Stimulated activated CD4-positive, alpha-beta T cell treated with anti-CD3 and anti-CD28 coated beads, Interleukin-15, amount 100 ng/mL, for 24 hours (primary cell): ENCODE data around the gene SCFD2.
A peak's percentile ranks its signal among the peaks of the same experiment; 100 is the strongest.

Source experiments
- DNase-seq: peaks from one replicate; pipeline ENCODE4 v3.0.0-alpha.2; 2020

SCFD2 gene

DNA sequence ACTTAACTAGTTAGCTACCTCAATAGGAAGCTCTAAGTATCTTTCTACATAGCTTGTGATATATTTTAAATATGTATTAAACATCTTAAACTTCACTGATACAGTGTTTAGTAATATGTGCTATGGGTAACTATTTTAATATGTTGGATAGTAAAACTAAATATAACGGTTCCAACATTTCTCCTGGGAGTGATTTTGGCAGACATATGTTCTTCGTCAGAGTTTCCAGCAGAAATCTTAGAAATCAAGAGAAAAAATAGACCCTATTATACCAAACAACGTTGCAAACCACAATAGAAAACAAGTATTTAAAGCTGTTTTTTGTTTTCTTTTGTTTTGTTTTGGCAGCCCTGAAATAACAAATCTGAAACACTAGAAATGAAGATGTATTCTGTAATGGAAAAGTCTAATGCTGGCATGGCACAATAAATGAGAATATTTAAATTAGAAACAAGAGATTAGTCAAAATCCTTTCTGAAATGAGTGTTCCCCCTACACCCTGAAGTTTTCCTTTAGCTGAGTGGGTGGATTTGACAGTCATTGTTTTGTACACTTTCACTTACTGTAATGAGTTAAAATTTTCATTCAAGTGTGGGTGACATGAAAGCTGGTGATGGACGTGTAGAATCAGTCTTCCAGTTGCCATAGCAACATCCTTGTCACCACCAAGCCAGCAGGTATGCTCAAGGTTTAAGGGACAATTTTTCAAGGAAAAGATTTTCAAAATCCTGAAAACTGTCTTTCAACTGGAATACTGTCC, 233.5 kb downstream of the SCFD2 start:
- peak; percentile 27 for DNase-seq

- DNase-seq: no peak
Measured at GRCh38 chr4:53131562-53131925, 234.3 kb downstream of the SCFD2 start.

- peak; percentile 12 for DNase-seq
Measured at GRCh38 chr4:53130896-53131561, 234.8 kb downstream of the SCFD2 start.

- no peak for DNase-seq
Measured at GRCh38 chr4:53128706-53129357, 237.0 kb downstream of the SCFD2 start.

DNA sequence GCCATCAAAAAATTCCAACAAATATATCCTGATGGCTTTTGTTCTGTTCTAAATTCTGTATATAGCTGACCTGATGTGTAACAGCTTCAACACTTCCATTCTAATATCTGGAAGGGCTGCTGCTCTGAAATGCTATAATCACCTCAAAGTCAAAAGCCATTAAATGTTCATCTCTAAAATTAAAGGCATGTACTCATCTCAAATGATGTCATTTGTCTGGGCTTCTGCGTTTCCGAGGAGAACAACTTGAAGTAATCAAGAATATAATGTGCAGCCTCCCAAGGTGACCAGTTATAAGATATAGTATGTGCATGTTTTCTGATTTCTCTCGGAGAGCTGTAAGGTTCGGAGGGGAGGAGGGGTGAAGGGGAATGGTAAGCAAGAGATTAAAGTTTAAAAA, 237.6 kb downstream of the SCFD2 start:
- DNase-seq: no peak

DNA sequence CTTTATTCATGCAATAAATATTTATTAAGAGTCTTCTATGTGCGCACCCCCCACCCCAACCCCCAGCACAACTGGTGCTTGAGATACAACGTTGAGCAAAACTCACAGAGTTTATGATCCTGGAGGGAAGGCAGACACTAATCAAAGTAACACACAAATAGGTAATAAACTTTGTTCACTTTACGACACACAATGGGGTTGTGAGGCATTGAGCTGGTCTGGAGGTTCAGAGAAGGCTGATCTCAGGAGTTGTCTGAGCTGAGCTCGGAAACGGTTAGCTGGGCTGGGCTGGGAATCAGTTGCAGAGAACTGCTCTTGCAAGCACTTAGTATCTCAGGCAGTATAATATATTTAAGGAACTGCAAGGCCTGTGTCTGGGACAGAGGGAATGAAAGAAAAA, 238.5 kb downstream of the SCFD2 start:
- no peak for DNase-seq

DNA sequence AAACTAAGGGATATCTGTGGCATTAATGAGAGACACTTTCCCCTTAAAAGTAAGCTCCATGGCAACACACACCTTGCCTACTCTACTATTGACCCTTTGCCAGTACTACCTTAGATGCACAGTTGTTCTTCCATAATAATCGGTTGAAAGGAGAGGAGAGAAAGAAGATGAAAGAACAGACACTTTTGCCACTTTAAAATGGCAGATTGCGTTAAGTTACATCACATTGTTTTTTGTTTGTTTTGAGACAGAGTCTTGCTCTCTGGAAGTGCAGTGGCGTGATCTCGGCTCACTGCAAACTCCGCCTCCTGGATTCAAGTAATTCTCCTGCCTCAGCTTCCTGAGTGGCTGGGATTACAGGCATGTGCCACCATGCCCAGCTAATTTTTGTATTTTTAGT, 239.8 kb downstream of the SCFD2 start:
- DNase-seq: no peak

- DNase-seq: no peak
Measured at GRCh38 chr4:53123819-53124218, 242.0 kb downstream of the SCFD2 start.

DNA sequence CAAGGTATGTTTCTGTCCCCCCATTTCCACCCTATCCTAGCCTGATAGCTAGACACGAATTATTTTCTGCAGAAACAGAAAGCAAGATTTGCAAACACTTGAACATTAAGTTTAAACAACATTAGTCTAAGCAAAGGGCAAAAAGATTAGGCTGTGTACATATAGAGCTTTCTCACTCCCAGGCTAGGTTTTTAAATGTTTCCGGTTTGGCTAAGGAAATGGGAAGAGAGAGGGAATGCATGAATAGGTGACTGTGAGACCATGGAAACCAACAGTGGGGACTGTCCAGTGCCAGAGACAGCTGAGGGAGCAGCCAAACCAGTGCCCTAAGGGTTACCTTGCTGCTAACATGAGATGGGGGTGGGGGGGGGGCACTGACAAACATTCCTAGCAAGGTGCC, 242.7 kb downstream of the SCFD2 start:
- no peak for DNase-seq

DNA sequence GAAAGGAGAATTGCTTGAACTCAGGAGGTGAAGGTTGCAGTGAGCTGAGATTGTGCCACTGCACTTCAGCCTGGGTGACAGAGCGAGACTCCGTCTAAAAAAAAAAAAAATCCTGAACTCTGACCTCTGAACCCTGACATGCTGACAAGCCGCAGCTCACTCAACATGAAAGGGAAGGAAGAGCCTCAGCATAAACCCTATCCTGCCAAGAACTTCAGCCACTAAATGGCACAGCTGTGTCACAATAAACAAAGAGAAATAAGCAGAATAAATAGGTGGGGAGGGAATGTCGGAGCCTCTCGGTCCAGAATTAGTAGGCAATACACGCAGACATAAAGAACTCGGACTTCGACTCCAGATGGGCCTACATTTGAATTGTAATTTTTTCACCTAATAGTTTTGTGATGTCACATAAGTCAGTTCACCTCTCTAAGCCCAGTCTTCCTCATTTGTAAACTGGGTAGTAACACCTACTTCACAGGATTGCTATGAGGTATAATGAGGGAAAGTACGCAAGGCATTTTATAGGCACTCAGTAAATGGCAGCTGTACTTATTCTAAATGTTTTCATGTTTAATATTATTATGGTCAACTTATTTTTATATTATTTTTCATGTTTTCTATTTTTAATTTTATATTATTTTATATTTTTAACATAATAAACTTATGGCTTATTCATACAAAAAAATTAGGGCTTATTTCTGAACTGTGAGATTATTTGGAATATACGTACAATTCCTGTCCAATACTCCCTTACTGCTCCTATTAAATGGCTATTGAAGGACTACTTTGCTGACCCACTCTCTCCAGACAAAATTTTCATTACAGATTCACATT, 243.4 kb downstream of the SCFD2 start:
- no peak for DNase-seq

GRCh38 chr4:53121264-53121865, 244.5 kb downstream of the SCFD2 start:
- DNase-seq: no peak

DNA sequence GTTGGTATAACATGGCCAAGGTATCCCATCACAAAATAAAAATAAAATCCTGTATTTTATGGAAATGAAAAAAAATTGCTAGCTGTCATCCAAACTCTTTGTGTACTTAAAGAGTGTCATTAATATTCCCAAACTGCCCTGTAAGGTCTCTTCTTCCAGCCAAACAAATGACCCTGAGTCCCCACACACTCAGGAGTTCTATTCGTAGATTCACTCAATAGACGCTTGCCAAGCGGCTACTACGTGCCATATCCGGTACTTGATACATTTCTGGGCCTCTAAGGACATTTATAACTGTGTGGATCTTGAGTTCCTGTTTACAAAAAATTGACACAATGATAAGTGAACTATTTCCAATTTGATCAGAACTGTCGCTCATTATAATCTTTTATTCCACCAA, 245.1 kb downstream of the SCFD2 start:
- DNase-seq: no peak

GRCh38 chr4:53119680-53120079, 246.2 kb downstream of the SCFD2 start:
- no peak for DNase-seq

- DNase-seq: no peak
Measured at GRCh38 chr4:53118676-53119075, 247.2 kb downstream of the SCFD2 start.

GRCh38 chr4:53116954-53117353, 248.9 kb downstream of the SCFD2 start:
- DNase-seq: no peak

DNA sequence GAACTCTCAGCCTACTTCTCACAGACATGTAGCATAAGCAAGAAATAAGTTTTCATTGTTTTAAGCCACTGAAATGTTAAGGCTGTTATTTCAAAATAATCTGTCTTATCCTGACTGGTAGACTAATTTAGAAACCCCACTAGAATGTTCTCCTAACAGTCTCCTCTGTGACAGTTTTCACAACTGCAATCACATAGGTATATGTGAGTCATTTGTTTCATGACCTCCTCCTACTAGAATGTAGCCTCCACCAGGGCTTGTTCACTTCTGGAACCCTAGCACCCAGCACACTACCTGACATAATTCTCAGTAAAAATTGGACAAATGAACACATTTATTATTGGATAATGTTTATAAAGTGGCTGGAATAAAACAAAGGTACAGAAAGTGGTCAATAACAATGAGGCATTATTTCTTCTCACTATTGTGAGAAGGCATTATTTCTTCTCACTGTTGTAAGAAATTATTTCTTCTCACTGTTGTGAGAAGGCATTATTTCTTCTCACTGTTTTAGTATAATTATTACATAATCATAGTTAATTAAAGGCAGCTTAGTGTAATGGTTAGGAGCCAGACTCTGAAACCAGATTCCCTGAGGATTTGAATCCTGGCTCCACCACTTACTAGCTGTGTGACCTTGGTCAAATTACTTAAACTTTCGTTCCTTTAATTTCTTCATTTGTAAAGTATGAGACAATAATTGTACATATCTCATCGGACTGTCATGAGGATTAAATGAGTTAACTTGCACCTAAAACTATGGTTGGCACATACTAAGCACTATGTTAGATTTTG, 252.2 kb downstream of the SCFD2 start:
- peak; percentile 18 for DNase-seq

- DNase-seq: no peak
Measured at GRCh38 chr4:53105313-53105712, 260.5 kb downstream of the SCFD2 start.

DNA sequence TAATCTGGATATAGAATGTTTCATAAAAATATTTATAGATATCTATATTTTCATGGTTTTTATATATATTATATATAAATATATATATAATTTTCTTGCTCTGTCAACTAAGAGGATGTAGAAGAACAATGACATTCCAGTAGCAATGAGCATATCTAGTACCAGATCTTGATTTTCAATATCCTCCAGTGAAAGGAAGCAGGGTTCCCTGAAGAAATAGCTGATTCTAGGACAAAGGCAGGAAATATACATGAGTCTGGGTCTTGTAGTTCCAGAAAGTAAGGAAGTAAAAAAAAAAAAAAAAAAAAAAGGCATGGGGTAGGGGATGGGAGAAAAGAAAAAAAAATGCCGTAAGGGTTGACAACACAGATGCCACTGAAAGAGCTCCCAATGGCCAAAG, 262.4 kb downstream of the SCFD2 start:
- DNase-seq: no peak

GRCh38 chr4:53101191-53101581, 264.7 kb downstream of the SCFD2 start:
- DNase-seq: no peak

GRCh38 chr4:53100501-53101190, 265.2 kb downstream of the SCFD2 start:
- no peak for DNase-seq

DNA sequence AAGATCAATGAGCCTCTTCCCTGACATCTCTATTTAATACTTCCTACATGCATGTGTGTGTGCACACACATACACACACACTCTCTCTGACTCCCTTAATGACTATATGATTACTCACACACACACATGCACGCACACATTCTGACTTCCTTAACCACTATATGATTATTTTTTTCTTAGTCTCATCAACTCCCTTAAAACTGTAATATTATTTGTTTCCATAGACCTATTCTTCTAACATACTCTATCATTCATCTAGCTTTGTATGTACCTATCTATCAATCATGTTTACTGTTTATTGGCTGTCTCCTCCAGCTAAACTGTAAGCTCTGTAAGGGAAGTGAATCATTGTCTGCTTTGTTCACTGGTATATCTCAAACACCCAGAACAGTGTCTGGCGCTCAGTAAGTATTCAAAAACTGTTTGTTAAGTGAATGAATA, 267.2 kb downstream of the SCFD2 start:
- no peak for DNase-seq
